DND-41 (cell line): ENCODE measurements around the gene RHBDD3.

Experiments
- EZH2 ChIP-seq: IDR thresholded peaks from 3 replicates; pipeline ENCODE4 v1.6.1; 2012; ENCODE audit warnings: borderline replicate concordance, low read depth, mild to moderate bottlenecking, moderate library complexity, low read length, inconsistent platforms; ENCODE audit not compliant: severe bottlenecking
- TF ChIP-seq, protein P1 (sequence below): IDR thresholded peaks from 2 replicates; pipeline ENCODE4 v1.5.1; 2012; ENCODE audit warnings: borderline replicate concordance, low read length, moderate library complexity, mild to moderate bottlenecking; ENCODE audit not compliant: poor library complexity, severe bottlenecking; ENCODE audit errors: extremely low read depth

- TF ChIP-seq, protein P1, sequence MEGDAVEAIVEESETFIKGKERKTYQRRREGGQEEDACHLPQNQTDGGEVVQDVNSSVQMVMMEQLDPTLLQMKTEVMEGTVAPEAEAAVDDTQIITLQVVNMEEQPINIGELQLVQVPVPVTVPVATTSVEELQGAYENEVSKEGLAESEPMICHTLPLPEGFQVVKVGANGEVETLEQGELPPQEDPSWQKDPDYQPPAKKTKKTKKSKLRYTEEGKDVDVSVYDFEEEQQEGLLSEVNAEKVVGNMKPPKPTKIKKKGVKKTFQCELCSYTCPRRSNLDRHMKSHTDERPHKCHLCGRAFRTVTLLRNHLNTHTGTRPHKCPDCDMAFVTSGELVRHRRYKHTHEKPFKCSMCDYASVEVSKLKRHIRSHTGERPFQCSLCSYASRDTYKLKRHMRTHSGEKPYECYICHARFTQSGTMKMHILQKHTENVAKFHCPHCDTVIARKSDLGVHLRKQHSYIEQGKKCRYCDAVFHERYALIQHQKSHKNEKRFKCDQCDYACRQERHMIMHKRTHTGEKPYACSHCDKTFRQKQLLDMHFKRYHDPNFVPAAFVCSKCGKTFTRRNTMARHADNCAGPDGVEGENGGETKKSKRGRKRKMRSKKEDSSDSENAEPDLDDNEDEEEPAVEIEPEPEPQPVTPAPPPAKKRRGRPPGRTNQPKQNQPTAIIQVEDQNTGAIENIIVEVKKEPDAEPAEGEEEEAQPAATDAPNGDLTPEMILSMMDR: no peak
- no peak for TF ChIP-seq EZH2
Measured at GRCh38 chr22:29211066-29211465, 56.7 kb downstream of the RHBDD3 start.
